DOHH2 (cell line): Measurements from ENCODE around the gene BRD8.
A peak's percentile ranks its signal among the peaks of the same experiment; 100 is the strongest.

ENCODE experiments used
- H3F3A ChIP-seq: fragments of 200-600 bp; sonication (generic), shearing (Covaris generic); 2 replicates; pipeline ENCODE4 v1.6.0; 2016; ENCODE audit warnings: antibody characterized with exemption, mild to moderate bottlenecking; ENCODE audit not compliant: control insufficient read depth, insufficient read depth
- H3K27ac ChIP-seq: fragments of 200-600 bp; sonication (generic); 2 replicates; pipeline ENCODE4 v1.5.1; 2014; ENCODE audit warnings: low read depth, mild to moderate bottlenecking, low read length, moderate library complexity
- H3K27me3 ChIP-seq: fragments of 200-600 bp; sonication (generic); 2 replicates; pipeline ENCODE4 v1.6.1; 2014; ENCODE audit warnings: mild to moderate bottlenecking, low read length, mixed read lengths; ENCODE audit not compliant: control insufficient read depth
- H3K36me3 ChIP-seq: fragments of 200-600 bp; sonication (generic); 2 replicates; pipeline ENCODE4 v1.6.1; 2014; ENCODE audit warnings: mild to moderate bottlenecking, low read length, moderate library complexity, mixed read lengths; ENCODE audit not compliant: control insufficient read depth
- H3K4me1 ChIP-seq: fragments of 200-600 bp; sonication (generic); 2 replicates; pipeline ENCODE4 v1.6.1; 2014; ENCODE audit warnings: mild to moderate bottlenecking, low read length, mixed read lengths; ENCODE audit not compliant: control insufficient read depth
- H3K4me2 ChIP-seq: fragments of 200-600 bp; sonication (generic); 2 replicates; pipeline ENCODE4 v1.6.0; 2014; ENCODE audit warnings: mild to moderate bottlenecking, low read length, moderate library complexity
- H3K4me3 ChIP-seq: fragments of 200-600 bp; sonication (generic); 2 replicates; pipeline ENCODE4 v1.5.1; 2014; ENCODE audit warnings: mild to moderate bottlenecking, low read length, mixed read lengths
- H3K79me2 ChIP-seq: fragments of 200-600 bp; sonication (generic); 2 replicates; pipeline ENCODE4 v1.6.1; 2014; ENCODE audit warnings: mild to moderate bottlenecking, low read length, mixed read lengths; ENCODE audit not compliant: control insufficient read depth
- H3K9me2 ChIP-seq: fragments of 200-600 bp; sonication (generic); replicated peaks from 2 replicates; pipeline ENCODE4 v1.6.1; 2014; ENCODE audit warnings: mild to moderate bottlenecking, low read length, mixed read lengths; ENCODE audit not compliant: control insufficient read depth
- H3K9me3 ChIP-seq: fragments of 200-600 bp; sonication (generic); 2 replicates; pipeline ENCODE4 v1.6.1; 2014; ENCODE audit warnings: antibody characterized with exemption, low read length, mixed read lengths; ENCODE audit not compliant: control insufficient read depth, insufficient read depth
- H4K20me1 ChIP-seq: fragments of 200-600 bp; sonication (generic); 2 replicates; pipeline ENCODE4 v1.6.0; 2014; ENCODE audit warnings: low read depth, mild to moderate bottlenecking, antibody characterized with exemption, low read length, moderate library complexity; ENCODE audit not compliant: control insufficient read depth, insufficient read depth
- EZH2phosphoT487 ChIP-seq: fragments of 200-600 bp; sonication (generic); IDR thresholded peaks from 2 replicates; pipeline ENCODE4 v1.6.1; 2017; ENCODE audit warnings: borderline replicate concordance, mild to moderate bottlenecking, antibody characterized with exemption, low read length, moderate library complexity, mixed read lengths
- TF ChIP-seq, protein P1 (sequence below): fragments of 200-600 bp; sonication (generic); IDR thresholded peaks from one replicate; pipeline ENCODE4 v1.5.1; 2014; ENCODE audit warnings: antibody characterized with exemption, mild to moderate bottlenecking, low read depth, low read length; ENCODE audit not compliant: poor library complexity, severe bottlenecking

Gene BRD8

DNA sequence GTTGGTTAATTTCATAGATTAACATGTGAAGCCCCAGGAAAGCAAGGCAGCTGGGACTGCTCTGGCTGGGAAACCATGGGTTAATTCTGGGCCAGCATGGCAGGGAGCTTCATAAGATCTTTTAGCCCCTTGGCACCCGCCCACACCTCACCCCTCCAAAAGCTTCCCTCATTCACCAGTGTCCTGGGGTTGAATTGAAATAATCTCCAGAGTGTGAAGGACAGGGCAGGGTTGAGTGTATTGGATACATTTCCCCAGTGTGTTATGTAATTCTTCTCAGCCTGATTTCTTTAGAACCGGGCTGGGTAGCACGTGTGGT is 75.2 kb downstream of the BRD8 start:
- TF ChIP-seq, protein P1, sequence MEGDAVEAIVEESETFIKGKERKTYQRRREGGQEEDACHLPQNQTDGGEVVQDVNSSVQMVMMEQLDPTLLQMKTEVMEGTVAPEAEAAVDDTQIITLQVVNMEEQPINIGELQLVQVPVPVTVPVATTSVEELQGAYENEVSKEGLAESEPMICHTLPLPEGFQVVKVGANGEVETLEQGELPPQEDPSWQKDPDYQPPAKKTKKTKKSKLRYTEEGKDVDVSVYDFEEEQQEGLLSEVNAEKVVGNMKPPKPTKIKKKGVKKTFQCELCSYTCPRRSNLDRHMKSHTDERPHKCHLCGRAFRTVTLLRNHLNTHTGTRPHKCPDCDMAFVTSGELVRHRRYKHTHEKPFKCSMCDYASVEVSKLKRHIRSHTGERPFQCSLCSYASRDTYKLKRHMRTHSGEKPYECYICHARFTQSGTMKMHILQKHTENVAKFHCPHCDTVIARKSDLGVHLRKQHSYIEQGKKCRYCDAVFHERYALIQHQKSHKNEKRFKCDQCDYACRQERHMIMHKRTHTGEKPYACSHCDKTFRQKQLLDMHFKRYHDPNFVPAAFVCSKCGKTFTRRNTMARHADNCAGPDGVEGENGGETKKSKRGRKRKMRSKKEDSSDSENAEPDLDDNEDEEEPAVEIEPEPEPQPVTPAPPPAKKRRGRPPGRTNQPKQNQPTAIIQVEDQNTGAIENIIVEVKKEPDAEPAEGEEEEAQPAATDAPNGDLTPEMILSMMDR, result no peak
- no peak for TF ChIP-seq EZH2phosphoT487
- Histone ChIP-seq H3K9me3 (no peaks in the 10 kb centered on the region), H3K9me2 (no peaks in the 10 kb centered on the region), H4K20me1 (no peaks in the 10 kb centered on the region), H3K36me3 (no peaks in the 10 kb centered on the region), H3K27me3 (no peaks in the 10 kb centered on the region), H3K4me1 (peaks cover 24% of the 10 kb centered on the region), H3K79me2 (no peaks in the 10 kb centered on the region), H3K4me2 (peak overlapping the region; percentile 75), H3F3A (no peaks in the 10 kb centered on the region), H3K27ac (peak overlapping the region; percentile 68), H3K4me3 (peak overlapping the region; percentile 50)

DNA sequence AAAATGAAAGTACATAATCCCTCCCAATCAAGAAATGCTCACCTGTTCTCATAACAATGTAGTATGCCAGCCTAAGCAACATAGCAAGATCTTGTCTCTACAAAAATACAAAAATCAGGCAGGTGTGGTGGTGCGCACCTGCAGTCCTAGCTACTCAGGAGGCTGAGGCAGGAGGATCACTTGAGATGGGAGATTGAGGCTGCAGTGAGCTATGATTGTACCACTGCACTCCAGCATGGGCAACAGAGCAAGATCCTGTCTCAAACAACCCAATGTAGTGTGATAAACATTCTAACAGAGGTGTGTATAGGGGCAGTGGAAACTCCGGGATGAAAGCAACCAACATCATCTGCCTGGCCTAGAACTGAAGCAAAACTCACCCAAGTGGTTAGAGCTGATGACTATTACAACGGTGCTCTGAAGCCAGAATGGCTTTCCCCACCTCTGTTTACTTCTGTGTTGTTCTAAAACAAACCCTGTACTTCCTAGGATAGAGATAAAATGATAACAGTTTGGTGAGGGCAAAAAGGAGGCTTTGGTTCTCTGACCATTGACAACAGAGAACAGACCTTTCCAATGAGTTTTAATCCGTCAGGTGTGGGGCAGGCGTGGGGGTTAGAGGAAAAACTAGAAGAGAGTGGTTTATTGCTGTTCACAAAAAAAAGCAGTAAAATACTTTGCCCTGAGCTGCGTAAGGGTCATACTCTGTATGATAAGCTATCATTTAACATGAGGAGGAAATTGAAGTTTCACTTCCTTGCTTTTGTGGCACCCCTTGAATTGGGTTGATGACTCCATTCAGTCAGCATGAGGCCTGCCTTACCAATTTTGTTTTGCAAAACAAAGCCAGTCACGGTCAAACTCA is 75.7 kb downstream of the BRD8 start:
- Histone ChIP-seq H3K9me3 (no peaks in the 10 kb centered on the region), H3K79me2 (no peaks in the 10 kb centered on the region), H3K4me3 (peak overlapping the region; percentile 50), H3K4me1 (peaks cover 24% of the 10 kb centered on the region), H3K27me3 (no peaks in the 10 kb centered on the region), H3F3A (no peaks in the 10 kb centered on the region), H3K9me2 (no peaks in the 10 kb centered on the region), H4K20me1 (no peaks in the 10 kb centered on the region), H3K4me2 (peak overlapping the region; percentile 75), H3K27ac (peak overlapping the region; percentile 68), H3K36me3 (no peaks in the 10 kb centered on the region)
- TF ChIP-seq, protein P1, result no peak
- TF ChIP-seq EZH2phosphoT487, result no peak

DNA sequence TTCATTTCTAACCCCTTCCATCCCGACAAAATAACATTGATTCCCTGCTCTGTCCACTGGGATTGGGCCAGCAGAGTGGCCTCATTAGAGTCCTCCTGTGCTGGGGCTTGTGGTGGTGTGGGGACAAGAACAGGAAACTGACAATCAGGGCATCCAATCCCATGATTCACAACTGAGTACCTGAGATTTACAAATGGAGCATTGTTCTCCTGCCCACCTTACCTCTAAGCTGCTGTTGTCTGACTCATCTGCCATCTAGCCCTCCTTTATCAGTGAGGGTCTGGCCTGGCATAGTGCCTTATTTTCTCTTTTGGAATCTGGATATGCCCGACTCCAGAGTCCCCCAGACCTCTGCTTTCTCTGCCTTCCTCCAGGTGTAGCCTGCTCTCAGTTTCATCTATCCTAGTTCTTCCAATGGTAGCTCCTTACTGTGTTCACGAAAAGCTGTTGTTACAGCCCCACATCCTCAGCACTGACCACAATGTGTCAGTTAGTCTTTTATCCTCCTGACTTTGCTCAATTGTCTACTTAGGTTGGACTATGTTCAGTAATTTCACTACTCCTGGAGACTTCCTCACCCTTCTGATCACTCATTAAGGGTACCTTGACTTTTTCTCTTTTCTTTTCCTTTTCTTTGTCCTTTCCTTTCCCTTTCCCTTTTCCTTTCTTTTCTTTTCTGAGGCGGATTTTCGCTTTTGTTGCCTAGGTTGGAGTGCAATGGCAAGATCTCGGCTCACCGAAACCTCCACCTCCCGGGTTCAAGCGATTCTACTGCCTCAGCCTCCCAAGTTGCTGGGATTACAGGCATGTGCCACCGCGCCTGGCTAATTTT is 81.2 kb downstream of the BRD8 start:
- Histone ChIP-seq H3K36me3 (no peaks in the 10 kb centered on the region), H3K9me3 (no peaks in the 10 kb centered on the region), H4K20me1 (no peaks in the 10 kb centered on the region), H3K4me2 (no peak overlapping the region), H3K4me3 (no peak overlapping the region), H3F3A (no peaks in the 10 kb centered on the region), H3K9me2 (no peaks in the 10 kb centered on the region), H3K79me2 (no peaks in the 10 kb centered on the region), H3K27me3 (peaks cover 15% of the 10 kb centered on the region), H3K27ac (no peak overlapping the region), H3K4me1 (peaks cover 8% of the 10 kb centered on the region)
- TF ChIP-seq, protein P1, result no peak
- no peak for TF ChIP-seq EZH2phosphoT487
